K562 (cell line): ENCODE data around the gene RPL27. TPM values are rescaled to one million over a fixed set of nuclear protein-coding genes. Genes with fewer than 3 reads are reported as not detected.

Source experiments
- ATAC-seq: fragments of 200-7000 bp; cut with Tn5 transposase; 3 replicates; pipeline ENCODE4 v1.9.1; 2020; ENCODE audit warnings: moderate library complexity
- BruUV-seq: library from RNA; stranded (reverse); fragments of 400-500 nt; replicated peaks from 2 replicates; lab custom pipeline; 2021; lab: Mats Ljungman, UMichigan
- CTCF ChIA-PET: fragments of 300-600 bp; formaldehyde crosslinking; extraction: SDS; loops from one replicate; lab custom pipeline; 2021; ENCODE audit warnings: low intra/inter-chr PET ratio; lab: Yijun Ruan, JAX
- POLR2A ChIA-PET: fragments of 300-600, 350-650 bp; sonication (Branson Sonifier 250); formaldehyde crosslinking; extraction: SDS; loops from one replicate; lab custom pipeline; 2021; ENCODE audit warnings: antibody characterized with exemption, inconsistent platforms; lab: Yijun Ruan, JAX
- DNase-seq, 4 experiments: peaks; one replicate each; pipeline versions ENCODE4 v3.0.0 to v3.0.0-alpha.2; 2011 to 2018; ENCODE audit warnings: low spot score in 3 of 4, mixed read lengths in 3 of 4; ENCODE audit errors: extremely low read depth in 1 of 4
- FAIRE-seq: peaks from 2 replicates; lab custom pipeline; 2011; peaks lifted over from hg19 to GRCh38; lab: Jason Lieb, UNC
- H2AFZ ChIP-seq: 2 replicates; pipeline ENCODE4 v1.6.0; 2011; ENCODE audit warnings: low read depth, low read length, control low read depth, inconsistent platforms
- H3K27ac ChIP-seq: fragments of 200-600 bp; 3 replicates; pipeline ENCODE4 v1.8.0; 2011; ENCODE audit warnings: low read depth, mild to moderate bottlenecking, control low read depth, inconsistent platforms, low read length, moderate library complexity, mixed read lengths; ENCODE audit errors: extremely low read depth
- H3K27me3 ChIP-seq, 2 experiments: fragments of 300-600 bp in 1 of 2; 2 replicates in 1 of 2; 3 replicates in 1 of 2; pipeline versions ENCODE4 v1.6.0 to v1.8.0; 2011; ENCODE audit warnings: inconsistent platforms in 2 of 2, low read length in 2 of 2, mild to moderate bottlenecking in 1 of 2, mixed read lengths in 1 of 2, moderate library complexity in 1 of 2; ENCODE audit not compliant: control insufficient read depth in 2 of 2, insufficient read depth in 2 of 2
- H3K36me3 ChIP-seq: fragments of 300-600 bp; 3 replicates; pipeline ENCODE4 v1.8.0; 2011; ENCODE audit warnings: mild to moderate bottlenecking, low read length, inconsistent platforms; ENCODE audit not compliant: control insufficient read depth, insufficient read depth
- H3K4me1 ChIP-seq, 2 experiments: fragments of 200-600 bp in 1 of 2; replicated peaks in 1 of 2; 2 replicates in 1 of 2; 3 replicates in 1 of 2; pipeline versions ENCODE4 v1.5.1 to v1.8.0; 2011; ENCODE audit warnings: inconsistent platforms in 2 of 2, low read length in 2 of 2, mild to moderate bottlenecking in 1 of 2, mixed read lengths in 1 of 2, moderate library complexity in 1 of 2; ENCODE audit not compliant: control insufficient read depth in 2 of 2, insufficient read depth in 2 of 2
- H3K4me2 ChIP-seq: 2 replicates; pipeline ENCODE4 v1.6.1; 2011; ENCODE audit warnings: low read length, control low read depth, inconsistent platforms, mixed read lengths; ENCODE audit not compliant: insufficient read depth
- H3K4me3 ChIP-seq: fragments of 200-600 bp; sonication (generic), shearing (Covaris generic); 2 replicates; pipeline ENCODE4 v1.5.1; 2016; ENCODE audit warnings: control low read depth, inconsistent platforms
- H3K79me2 ChIP-seq: fragments of 200-600 bp; 3 replicates; pipeline ENCODE4 v1.8.0; 2011; ENCODE audit warnings: low read length, inconsistent platforms; ENCODE audit not compliant: control insufficient read depth, insufficient read depth
- H3K9ac ChIP-seq, 2 experiments: 2 replicates each; pipeline versions ENCODE4 v1.6.0 to v1.6.1; 2011; ENCODE audit warnings: low read depth in 2 of 2, low read length in 2 of 2, control low read depth in 1 of 2, inconsistent platforms in 1 of 2, mild to moderate bottlenecking in 1 of 2, mixed read lengths in 1 of 2; ENCODE audit not compliant: insufficient read depth in 1 of 2
- H3K9me1 ChIP-seq: one replicate; pipeline ENCODE4 v1.6.0; 2011; ENCODE audit warnings: inconsistent platforms, mild to moderate bottlenecking, low read length, moderate library complexity; ENCODE audit not compliant: control insufficient read depth, insufficient read depth
- H3K9me3 ChIP-seq: replicated peaks from 2 replicates; pipeline ENCODE4 v1.5.1; 2011; ENCODE audit warnings: low read depth, low read length, inconsistent platforms; ENCODE audit not compliant: control insufficient read depth, insufficient read depth
- H4K20me1 ChIP-seq: replicated peaks from 2 replicates; pipeline ENCODE4 v1.6.1; 2011; ENCODE audit warnings: low read length, inconsistent platforms, mixed read lengths; ENCODE audit not compliant: control insufficient read depth, insufficient read depth
- CEBPB ChIP-seq: fragments of 450-650 bp; IDR thresholded peaks from 2 replicates; pipeline ENCODE4 v1.6.1; 2016; ENCODE audit warnings: missing genetic modification characterization, missing compliant biosample characterization
- CEBPG ChIP-seq, 3 experiments: fragments of 200-800 bp in 1 of 3; sonication (Bioruptor generic) in 1 of 3; sonication (generic) in 1 of 3; formaldehyde crosslinking in 1 of 3; IDR thresholded peaks in 2 of 3; conservative IDR thresholded peaks in 1 of 3; 2 replicates each; pipeline versions ENCODE4 v1.6.1 to v1.8.0; 2016 to 2022; ENCODE audit warnings: missing compliant biosample characterization in 2 of 3, missing genetic modification characterization in 2 of 3, mild to moderate bottlenecking in 1 of 3, missing genetic modification reagents in 1 of 3
- ESRRA ChIP-seq: fragments of 450-650 bp; IDR thresholded peaks from 2 replicates; pipeline ENCODE4 v1.6.1; 2014; ENCODE audit warnings: low read depth, mild to moderate bottlenecking, moderate library complexity, borderline replicate concordance
- HLTF ChIP-seq: fragments of 450-650 bp; IDR thresholded peaks from 2 replicates; pipeline ENCODE4 v1.6.1; 2016
- SMAD4 ChIP-seq: fragments of 250-450 bp; sonication (Bioruptor Pico); conservative IDR thresholded peaks from 2 replicates; pipeline ENCODE4 v1.8.0; 2021; ENCODE audit warnings: inconsistent platforms, mild to moderate bottlenecking, moderate library complexity
- SOX6 ChIP-seq: fragments of 450-650 bp; IDR thresholded peaks from 2 replicates; pipeline ENCODE4 v1.6.1; 2014; ENCODE audit warnings: mild to moderate bottlenecking
- ZC3H11A ChIP-seq: IDR thresholded peaks from 2 replicates; pipeline ENCODE4 v1.6.1; 2012; ENCODE audit warnings: low read depth, low read length, improper control_type of control experiment
- ZNF124 ChIP-seq: sonication (generic); formaldehyde crosslinking; IDR thresholded peaks from 2 replicates; pipeline ENCODE4 v1.8.1; 2022; ENCODE audit warnings: missing genetic modification reagents
- WGBS: fragments of 100-300 bp; shearing (Covaris generic); methylation state at CpG from one replicate; pipeline ENCODE4 v1.1.6; 2016; ENCODE audit warnings: low coverage, mixed read lengths; ENCODE audit not compliant: insufficient coverage; ENCODE audit errors: missing lambda C conversion rate; 5-methylcytosine and 5-hydroxymethylcytosine counted together
- in situ Hi-C: fragments of 300-500 bp; cut with MboI; formaldehyde crosslinking; loops from 4 replicates; pipeline ENCODE4 v1.15.0; 2018; ENCODE audit warnings: inconsistent platforms, mixed read lengths
- intact Hi-C: fragments of 100-400 bp; cut with micrococcal nuclease; formaldehyde crosslinking; loops from 2 replicates; pipeline ENCODE4 v1.14.2; 2022
- polyA plus RNA-seq, 8 experiments: library from polyadenylated mRNA; depleted of rRNA in 4 of 8; stranded (reverse) in 5 of 8; unstranded in 3 of 8; fragments of >200 nt; fragmentation: Nextera tagmentation in 2 of 8; fragmentation: Illumina TruSeq in 1 of 8; extraction: Ambion mirVana in 2 of 8; extraction: Trizol in 1 of 8; gene quantifications; 2 replicates each; pipeline versions ENCODE4 v1.2.1 to v1.2.3, GENCODE V29; 2011 to 2014; ENCODE audit warnings: inconsistent platforms in 1 of 8, missing spikeins in 1 of 8
- total RNA-seq, 7 experiments: library from RNA; depleted of rRNA in 6 of 7; stranded (reverse); fragments of >200 nt in 6 of 7; fragmentation: Illumina TruSeq in 2 of 7; extraction: Trizol in 2 of 7; gene quantifications; 2 replicates each; pipeline versions ENCODE4 v1.2.1 to v1.2.3, GENCODE V29; 2011 to 2021; ENCODE audit warnings: low replicate concordance in 1 of 7
- TF ChIP-seq, protein P1 (sequence below): sonication (generic); formaldehyde crosslinking; IDR thresholded peaks from 2 replicates; pipeline ENCODE4 v1.8.1; 2023; ENCODE audit warnings: mild to moderate bottlenecking, missing genetic modification reagents

RPL27 gene
- total and polyA plus RNA-seq, 9 of the 15 experiments (the other 6 are each of a cell fraction or from before 2014, with no cell fraction given): 1,539 to 6,155 (median 3,710) TPM

DNA sequence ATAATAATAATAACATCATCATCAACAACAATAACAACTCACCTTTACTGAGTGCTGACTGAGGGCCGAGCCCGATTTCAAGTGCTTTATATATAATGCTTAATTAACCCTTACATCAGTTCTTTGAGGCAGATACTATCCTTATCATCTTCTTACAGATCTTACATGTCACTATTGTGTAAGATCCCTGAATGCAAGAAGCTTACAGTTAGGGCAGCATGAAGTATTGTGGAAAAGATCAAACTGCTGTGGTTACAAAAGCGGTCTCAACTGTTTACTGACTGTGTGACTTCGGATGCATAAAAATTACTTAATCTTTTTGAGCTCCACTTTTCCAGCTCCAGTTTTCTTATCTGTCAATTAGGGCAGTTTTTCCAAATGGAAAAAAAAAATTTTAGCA lies 20.7 kb downstream of the RPL27 start:
- Histone ChIP-seq H3K9me1 (peaks cover 10% of the 10 kb centered on the region), H3K9me3 (no peaks in the 10 kb centered on the region), H3K27ac (peak overlapping the region; percentile 83; the same call in 1 of the 3 replicates), H2AFZ (no peak overlapping the region), H4K20me1 (peaks cover 10% of the 10 kb centered on the region; the same call in 1 of the 2 replicates), H3K4me3 (no peak overlapping the region), H3K27me3 (no peaks in the 10 kb centered on the region), H3K4me2 (peak overlapping the region; percentile 62; the same call in 1 of the 2 replicates), H3K36me3 (peaks cover 49% of the 10 kb centered on the region; the same call in 2 of the 3 replicates), H3K79me2 (peaks cover 40% of the 10 kb centered on the region), H3K9ac (peak overlapping the region in 1 of 2 experiments; percentile 30; a peak in 1 of 4 replicates), H3K4me1 (peaks cover 34 to 53% of the 10 kb centered on the region in 2 experiments)
- TF ChIP-seq CEBPB (tag) (peak; percentile 87), CEBPG (CRISPR knock-in tag; IDR thresholded peaks at IDR 0.05) (no peak), CEBPG (tag; conservative IDR thresholded peaks at IDR 0.05 in 1 of 2, IDR thresholded peaks at IDR 0.05 in 1 of 2) (peak; percentile 42 to 68; a peak in 3 of 4 replicates), ESRRA (no peak), HLTF (no peak), SMAD4 (CRISPR knock-in tag) (no peak), SOX6 (peak; percentile 32; the same call in 1 of the 2 replicates), ZC3H11A (no peak), ZNF124 (CRISPR knock-in tag) (no peak)
- TF ChIP-seq, protein P1, sequence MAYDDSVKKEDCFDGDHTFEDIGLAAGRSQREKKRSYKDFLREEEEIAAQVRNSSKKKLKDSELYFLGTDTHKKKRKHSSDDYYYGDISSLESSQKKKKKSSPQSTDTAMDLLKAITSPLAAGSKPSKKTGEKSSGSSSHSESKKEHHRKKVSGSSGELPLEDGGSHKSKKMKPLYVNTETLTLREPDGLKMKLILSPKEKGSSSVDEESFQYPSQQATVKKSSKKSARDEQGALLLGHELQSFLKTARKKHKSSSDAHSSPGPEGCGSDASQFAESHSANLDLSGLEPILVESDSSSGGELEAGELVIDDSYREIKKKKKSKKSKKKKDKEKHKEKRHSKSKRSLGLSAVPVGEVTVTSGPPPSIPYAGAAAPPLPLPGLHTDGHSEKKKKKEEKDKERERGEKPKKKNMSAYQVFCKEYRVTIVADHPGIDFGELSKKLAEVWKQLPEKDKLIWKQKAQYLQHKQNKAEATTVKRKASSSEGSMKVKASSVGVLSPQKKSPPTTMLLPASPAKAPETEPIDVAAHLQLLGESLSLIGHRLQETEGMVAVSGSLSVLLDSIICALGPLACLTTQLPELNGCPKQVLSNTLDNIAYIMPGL (CRISPR knock-in tag): no peak
- in situ Hi-C loops: loop anchor here (10.0 kb wide), 1 partner anchor 296 kb away; no protein-coding TSS in a partner anchor
- intact Hi-C loops: no loop called here
- POLR2A ChIA-PET: interaction anchor here (1.2 to 6.7 kb wide), 4 partner anchors 8 to 297 kb away, joined by 3 to 79 read pairs (median 4); no protein-coding TSS in a partner anchor
- 16% methylated on average over 4 of the region's 4 CpGs for WGBS
- ATAC-seq (no peak), FAIRE-seq (no peak), DNase-seq (no peak)
- CTCF ChIA-PET: no interaction called here
- BruUV-seq: no TSS peak
